Measurements from ENCODE around the gene CFAP69.

- TF ChIP-seq CTCF (IDR thresholded peaks at IDR 0.05) (no peak), POLR2AphosphoS5 (IDR thresholded peaks at IDR 0.05) (no peak), POLR2A (IDR thresholded peaks at IDR 0.05) (no peak)
Measured at GRCh38 chr7:90251304-90251635, 6.3 kb downstream of the CFAP69 start.
